Activated naive CD8-positive, alpha-beta T cell treated with anti-CD3 and anti-CD28 coated beads for 36 hours (primary cell): Measurements from ENCODE around the gene FBLN1. TPM values are rescaled to one million over a fixed set of nuclear protein-coding genes. Genes with fewer than 3 reads are reported as not detected.

Source experiments
- DNase-seq: peaks from one replicate; pipeline ENCODE4 v3.0.0; 2021
- H3K27ac Mint-ChIP-seq: one replicate; pipeline ENCODE4 v1.8.0; 2022; ENCODE audit warnings: mild to moderate bottlenecking, moderate library complexity, mixed read lengths
- H3K27me3 Mint-ChIP-seq: one replicate; pipeline ENCODE4 v1.8.0; 2022; ENCODE audit warnings: mild to moderate bottlenecking, mixed read lengths
- H3K36me3 Mint-ChIP-seq: one replicate; pipeline ENCODE4 v1.8.0; 2021; ENCODE audit warnings: mild to moderate bottlenecking, mixed read lengths
- H3K4me1 Mint-ChIP-seq: one replicate; pipeline ENCODE4 v1.8.0; 2021; ENCODE audit warnings: mixed read lengths
- H3K4me3 Mint-ChIP-seq: one replicate; pipeline ENCODE4 v1.8.0; 2022; ENCODE audit warnings: mild to moderate bottlenecking, moderate library complexity, mixed read lengths
- H3K9me3 Mint-ChIP-seq: one replicate; pipeline ENCODE4 v1.8.0; 2022; ENCODE audit warnings: mixed read lengths
- total RNA-seq, 2 experiments: library from RNA; stranded (reverse); gene quantifications; one replicate each; pipeline ENCODE4 v1.2.3, GENCODE V29; 2021

FBLN1 gene
- total RNA-seq, 2 experiments from 2014 or later = 0.30 to 0.37 TPM

DNA sequence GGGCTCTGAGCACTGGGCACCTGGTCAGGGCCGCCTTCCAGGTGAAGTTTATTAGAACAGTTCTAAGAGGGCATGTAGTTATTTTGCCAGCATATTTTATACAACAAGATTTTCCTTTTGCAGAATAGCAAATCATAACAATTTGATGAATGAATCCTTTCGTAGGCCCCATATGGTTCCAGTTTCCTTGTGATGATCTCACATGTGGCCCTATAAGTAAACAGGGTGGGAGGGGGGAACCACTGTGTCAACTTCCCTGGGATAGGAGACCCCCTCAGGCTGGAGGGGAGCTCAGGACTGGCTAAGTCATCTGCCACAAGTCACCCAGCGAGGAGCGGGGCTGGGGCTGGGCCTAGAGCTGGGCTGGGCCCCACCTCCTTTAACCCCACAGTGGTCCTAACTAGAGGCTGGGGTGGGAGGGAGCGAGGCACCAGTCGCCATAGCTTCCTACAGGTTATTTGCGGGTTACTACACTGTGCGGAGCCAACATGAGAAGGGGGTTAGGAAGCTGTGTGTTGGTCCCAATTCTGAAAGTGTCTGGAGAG lies 4.2 kb downstream of the FBLN1 start:
- no peak overlapping the region for H3K27ac Mint-ChIP-seq
- no peak for DNase-seq
- peaks cover 49% of the 10 kb centered on the region for H3K27me3 Mint-ChIP-seq
- no peaks in the 10 kb centered on the region for H3K36me3 Mint-ChIP-seq
- H3K4me3 Mint-ChIP-seq = no peak overlapping the region
- H3K4me1 Mint-ChIP-seq = peaks cover 4% of the 10 kb centered on the region
- no peaks in the 10 kb centered on the region for H3K9me3 Mint-ChIP-seq

- Mint-ChIP-seq H3K9me3 (no peaks in the 10 kb centered on the region), H3K27me3 (peaks cover 46% of the 10 kb centered on the region), H3K36me3 (no peaks in the 10 kb centered on the region), H3K4me3 (no peak overlapping the region), H3K27ac (no peak overlapping the region), H3K4me1 (peaks cover 4% of the 10 kb centered on the region)
- DNase-seq = no peak
Observed at GRCh38 chr22:45507798-45508197, 5.1 kb downstream of the FBLN1 start.

GRCh38 chr22:45508814-45509213 lies 6.1 kb downstream of the FBLN1 start:
- Mint-ChIP-seq H3K27ac (no peak overlapping the region), H3K36me3 (no peaks in the 10 kb centered on the region), H3K4me3 (no peak overlapping the region), H3K4me1 (peaks cover 4% of the 10 kb centered on the region), H3K9me3 (no peaks in the 10 kb centered on the region), H3K27me3 (peaks cover 40% of the 10 kb centered on the region)
- DNase-seq = no peak

- H3K36me3 Mint-ChIP-seq = no peaks in the 10 kb centered on the region
- no peaks in the 10 kb centered on the region for H3K9me3 Mint-ChIP-seq
Observed at GRCh38 chr22:45510376-45511232, 7.9 kb downstream of the FBLN1 start.

DNA sequence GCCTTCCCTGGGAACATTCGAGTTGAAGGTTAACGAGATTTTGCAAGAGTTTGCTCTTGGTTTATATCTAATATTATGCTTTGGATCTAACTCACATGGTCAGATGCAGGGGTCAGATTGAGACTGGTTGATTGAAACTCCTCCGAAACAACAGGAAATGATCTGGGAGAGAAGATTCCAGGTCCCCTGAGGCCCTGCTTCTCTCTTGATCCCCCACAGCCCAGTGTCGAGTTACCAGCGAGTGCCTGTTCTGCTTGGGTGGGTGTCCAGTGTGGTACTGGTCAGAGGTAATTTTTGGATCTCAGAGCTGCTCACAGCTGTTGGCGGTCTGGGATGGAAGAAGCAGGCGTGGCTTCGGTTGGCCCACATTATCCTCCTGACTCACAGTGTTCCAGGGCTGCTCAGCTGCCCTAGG lies 9.2 kb downstream of the FBLN1 start:
- H3K4me1 Mint-ChIP-seq = no peaks in the 10 kb centered on the region
- DNase-seq = no peak
- peaks cover 18% of the 10 kb centered on the region for H3K27me3 Mint-ChIP-seq
- H3K9me3 Mint-ChIP-seq = no peaks in the 10 kb centered on the region
- no peak overlapping the region for H3K4me3 Mint-ChIP-seq
- no peaks in the 10 kb centered on the region for H3K36me3 Mint-ChIP-seq
- H3K27ac Mint-ChIP-seq = no peak overlapping the region

More at GRCh38 chr22:45510376-45511232, 7.9 kb downstream of the FBLN1 start:
- no peak for DNase-seq
- peaks cover 23% of the 10 kb centered on the region for H3K27me3 Mint-ChIP-seq
- H3K27ac Mint-ChIP-seq = no peak overlapping the region
- H3K4me1 Mint-ChIP-seq = no peaks in the 10 kb centered on the region
- H3K4me3 Mint-ChIP-seq = no peak overlapping the region

GRCh38 chr22:45512363-45512762 lies 9.7 kb downstream of the FBLN1 start:
- Mint-ChIP-seq H3K9me3 (no peaks in the 10 kb centered on the region), H3K27me3 (peaks cover 18% of the 10 kb centered on the region), H3K27ac (no peak overlapping the region), H3K4me3 (no peak overlapping the region), H3K36me3 (no peaks in the 10 kb centered on the region), H3K4me1 (no peaks in the 10 kb centered on the region)
- no peak for DNase-seq

GRCh38 chr22:45515676-45516075 lies 13.0 kb downstream of the FBLN1 start:
- DNase-seq = no peak
- Mint-ChIP-seq H3K27ac (no peak overlapping the region), H3K27me3 (peaks cover 6% of the 10 kb centered on the region), H3K4me3 (no peak overlapping the region), H3K4me1 (no peaks in the 10 kb centered on the region), H3K36me3 (no peaks in the 10 kb centered on the region), H3K9me3 (no peaks in the 10 kb centered on the region)

GRCh38 chr22:45516163-45516562 lies 13.5 kb downstream of the FBLN1 start:
- no peaks in the 10 kb centered on the region for H3K4me1 Mint-ChIP-seq
- H3K27ac Mint-ChIP-seq = no peak overlapping the region
- no peaks in the 10 kb centered on the region for H3K36me3 Mint-ChIP-seq
- H3K9me3 Mint-ChIP-seq = no peaks in the 10 kb centered on the region
- peaks cover 6% of the 10 kb centered on the region for H3K27me3 Mint-ChIP-seq
- no peak for DNase-seq
- no peak overlapping the region for H3K4me3 Mint-ChIP-seq

DNA sequence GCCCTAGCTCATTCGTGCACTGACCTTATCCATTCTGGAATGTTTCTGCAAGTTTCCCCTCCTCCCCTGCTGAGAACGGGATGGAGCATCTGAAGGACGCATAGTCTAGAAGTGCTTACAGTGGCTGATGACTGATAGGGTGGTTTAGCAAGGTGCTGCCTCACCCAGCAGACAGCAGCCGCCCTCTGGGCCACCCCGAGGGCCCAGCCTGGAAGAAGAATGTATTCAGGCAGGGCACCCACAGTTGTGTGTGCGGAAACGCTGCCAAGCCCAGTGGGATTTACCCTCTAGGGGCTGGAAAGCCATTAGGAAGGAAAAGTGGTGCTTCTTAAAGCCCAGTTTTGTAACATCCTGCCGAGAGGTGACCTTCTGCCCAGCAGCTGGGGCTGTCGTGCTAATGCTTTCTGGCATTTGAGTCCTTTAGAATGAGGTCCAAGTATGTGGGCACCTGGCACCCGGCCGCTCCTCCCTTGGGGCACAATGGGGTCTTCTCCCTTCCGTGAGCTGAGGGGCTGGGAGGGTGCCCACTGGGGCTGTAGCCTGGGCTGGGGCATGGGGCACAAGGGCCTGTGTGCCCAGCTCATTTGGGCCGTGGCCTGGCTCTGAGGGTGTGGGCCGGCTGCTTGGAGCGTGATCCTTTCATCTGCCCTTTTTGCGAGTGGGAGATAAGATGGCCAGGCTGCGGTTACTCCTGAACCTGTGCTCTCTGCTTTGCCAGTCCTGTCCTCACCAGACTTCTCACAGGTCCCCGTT lies 14.4 kb downstream of the FBLN1 start:
- Mint-ChIP-seq H3K9me3 (no peaks in the 10 kb centered on the region), H3K4me3 (no peak overlapping the region), H3K27ac (no peak overlapping the region), H3K27me3 (peaks cover 6% of the 10 kb centered on the region), H3K36me3 (no peaks in the 10 kb centered on the region), H3K4me1 (no peaks in the 10 kb centered on the region)
- DNase-seq = no peak

DNA sequence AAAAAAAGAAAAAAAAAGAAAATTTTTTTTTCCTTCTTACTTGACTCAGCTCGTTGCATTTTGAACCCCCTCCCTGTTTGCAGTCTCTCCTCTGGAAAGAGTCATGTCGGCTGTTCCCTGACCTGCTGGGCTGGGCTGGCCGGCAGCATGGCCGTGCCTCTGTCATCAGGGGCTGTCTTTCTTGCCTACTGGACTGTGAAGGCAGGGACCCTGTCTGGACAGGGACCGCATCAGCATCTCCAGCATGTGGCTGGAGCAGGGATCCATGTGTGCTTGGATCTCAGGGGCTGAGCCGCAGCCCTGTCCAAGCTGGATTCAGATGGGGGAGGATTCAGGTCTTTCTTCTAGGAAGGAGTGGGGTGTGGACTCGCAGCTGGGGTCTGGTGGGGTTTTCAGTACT lies 15.5 kb downstream of the FBLN1 start:
- H3K27me3 Mint-ChIP-seq = peaks cover 6% of the 10 kb centered on the region
- H3K4me1 Mint-ChIP-seq = no peaks in the 10 kb centered on the region
- no peak overlapping the region for H3K27ac Mint-ChIP-seq
- no peak for DNase-seq
- H3K36me3 Mint-ChIP-seq = no peaks in the 10 kb centered on the region
- H3K4me3 Mint-ChIP-seq = no peak overlapping the region
- no peaks in the 10 kb centered on the region for H3K9me3 Mint-ChIP-seq

GRCh38 chr22:45518580-45518991 lies 15.9 kb downstream of the FBLN1 start:
- Mint-ChIP-seq H3K9me3 (no peaks in the 10 kb centered on the region), H3K36me3 (no peaks in the 10 kb centered on the region), H3K27me3 (peaks cover 6% of the 10 kb centered on the region), H3K27ac (no peak overlapping the region), H3K4me3 (no peak overlapping the region), H3K4me1 (no peaks in the 10 kb centered on the region)
- DNase-seq = no peak

GRCh38 chr22:45521178-45521577 lies 18.5 kb downstream of the FBLN1 start:
- H3K36me3 Mint-ChIP-seq = no peaks in the 10 kb centered on the region
- H3K9me3 Mint-ChIP-seq = no peaks in the 10 kb centered on the region
- no peak for DNase-seq
- H3K4me1 Mint-ChIP-seq = no peaks in the 10 kb centered on the region
- no peak overlapping the region for H3K27ac Mint-ChIP-seq
- H3K4me3 Mint-ChIP-seq = no peak overlapping the region
- peaks cover 1% of the 10 kb centered on the region for H3K27me3 Mint-ChIP-seq

DNA sequence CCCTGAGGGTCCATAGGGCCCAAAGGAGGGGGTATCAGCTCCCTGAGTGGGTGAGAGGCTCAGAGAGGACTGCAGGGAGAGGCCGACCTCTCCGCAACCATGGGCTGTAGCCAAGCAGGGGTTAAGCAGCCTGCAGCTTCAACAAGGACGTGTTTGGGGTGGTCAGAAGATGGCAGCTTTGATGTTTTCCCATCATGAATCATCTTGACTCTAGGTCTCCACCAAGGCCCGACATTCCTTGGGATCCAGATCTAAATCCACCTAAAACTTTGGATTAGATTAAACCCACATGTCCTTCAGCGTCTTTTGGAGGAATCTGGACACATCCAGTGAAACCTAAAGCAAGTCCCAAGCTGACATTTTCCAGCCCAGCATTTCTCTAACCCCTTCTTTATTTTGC lies 19.8 kb downstream of the FBLN1 start:
- no peaks in the 10 kb centered on the region for H3K27me3 Mint-ChIP-seq
- no peak for DNase-seq
- no peak overlapping the region for H3K4me3 Mint-ChIP-seq
- no peaks in the 10 kb centered on the region for H3K4me1 Mint-ChIP-seq
- H3K9me3 Mint-ChIP-seq = no peaks in the 10 kb centered on the region
- no peak overlapping the region for H3K27ac Mint-ChIP-seq
- no peaks in the 10 kb centered on the region for H3K36me3 Mint-ChIP-seq

- Mint-ChIP-seq H3K4me1 (no peaks in the 10 kb centered on the region), H3K27me3 (no peaks in the 10 kb centered on the region), H3K27ac (no peak overlapping the region), H3K36me3 (no peaks in the 10 kb centered on the region), H3K4me3 (no peak overlapping the region), H3K9me3 (no peaks in the 10 kb centered on the region)
- DNase-seq = no peak
Observed at GRCh38 chr22:45524157-45524556, 21.5 kb downstream of the FBLN1 start.

DNA sequence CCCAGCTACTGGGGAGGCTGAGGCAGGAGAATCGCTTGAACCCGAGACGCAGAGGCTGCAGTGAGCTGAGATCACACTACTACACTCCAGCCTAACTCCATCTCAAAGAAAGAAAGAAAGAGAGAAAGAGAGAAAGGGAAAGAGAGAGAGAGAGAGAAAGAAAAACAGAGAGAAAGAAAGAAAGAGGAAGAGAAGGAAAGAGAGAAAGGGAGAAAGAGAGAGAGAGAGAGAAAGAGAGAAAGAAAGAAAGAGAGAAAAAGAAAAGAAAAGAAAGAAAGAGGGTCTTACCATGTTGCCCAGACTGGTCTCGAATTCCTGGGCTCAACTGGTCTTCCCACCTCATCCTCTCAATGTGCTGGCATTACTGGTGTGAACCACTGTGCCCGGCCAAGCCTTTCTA lies 22.3 kb downstream of the FBLN1 start:
- no peak overlapping the region for H3K27ac Mint-ChIP-seq
- no peaks in the 10 kb centered on the region for H3K4me1 Mint-ChIP-seq
- no peak for DNase-seq
- H3K36me3 Mint-ChIP-seq = no peaks in the 10 kb centered on the region
- H3K27me3 Mint-ChIP-seq = no peaks in the 10 kb centered on the region
- no peak overlapping the region for H3K4me3 Mint-ChIP-seq
- H3K9me3 Mint-ChIP-seq = no peaks in the 10 kb centered on the region
